Fibroblast of gingiva (primary cell): ENCODE measurements around the gene DHX34.
"Not testable (repeated sequence)": the region's sequence is repeated elsewhere in the genome, so short reads cannot be mapped to it uniquely, and the experiment has no call there.

Experiments
- DNase-seq: peaks from one replicate; pipeline ENCODE4 v3.0.0-alpha.2; 2011; ENCODE audit warnings: low read depth

DHX34 gene

GRCh38 chr19:47331490-47331889, 17.6 kb upstream of the DHX34 start:
- no peak for DNase-seq

GRCh38 chr19:47331931-47332547, 17.1 kb upstream of the DHX34 start, which contains the start of gene C5AR2:
Gene C5AR2 (plus strand): TSS chr19:47332175. CDS start chr19:47340800, 8,625 bp downstream.
- peak; percentile 78 for DNase-seq

- DNase-seq = not testable (repeated sequence)
Observed at GRCh38 chr19:47336765-47337718, 12.1 kb upstream of the DHX34 start.

- DNase-seq = no peak
Observed at GRCh38 chr19:47339196-47339880, 9.8 kb upstream of the DHX34 start.

- DNase-seq = no peak
Observed at GRCh38 chr19:47340477-47341208, 8.5 kb upstream of the DHX34 start.

- no peak for DNase-seq
Observed at GRCh38 chr19:47341734-47342133, 7.4 kb upstream of the DHX34 start.

GRCh38 chr19:47343194-47343802, 5.8 kb upstream of the DHX34 start:
- DNase-seq = no peak

- DNase-seq = no peak
Observed at GRCh38 chr19:47344425-47344824, 4.7 kb upstream of the DHX34 start.

GRCh38 chr19:47346024-47346423, 3.1 kb upstream of the DHX34 start:
- DNase-seq = not testable (repeated sequence)

- DNase-seq = no peak
Observed at GRCh38 chr19:47350630-47351029, 1.5 kb downstream of the DHX34 start.

GRCh38 chr19:47351548-47351947, 2.4 kb downstream of the DHX34 start:
- DNase-seq = peak; percentile 38

GRCh38 chr19:47352095-47352494, 3.0 kb downstream of the DHX34 start:
- no peak for DNase-seq

GRCh38 chr19:47353307-47353712, 4.2 kb downstream of the DHX34 start:
- DNase-seq = no peak

- no peak for DNase-seq
Observed at GRCh38 chr19:47356900-47357299, 7.8 kb downstream of the DHX34 start.

GRCh38 chr19:47357788-47358680, 8.9 kb downstream of the DHX34 start:
- no peak for DNase-seq

GRCh38 chr19:47358936-47359335, 9.8 kb downstream of the DHX34 start:
- DNase-seq = no peak

GRCh38 chr19:47362321-47362720, 13.2 kb downstream of the DHX34 start:
- no peak for DNase-seq

- DNase-seq = peak; percentile 67
Observed at GRCh38 chr19:47363758-47364531, 14.8 kb downstream of the DHX34 start.

GRCh38 chr19:47365455-47365854, 16.3 kb downstream of the DHX34 start:
- not testable (repeated sequence) for DNase-seq
